ENCODE data around the gene ADAM15.

Gene ADAM15

DNA sequence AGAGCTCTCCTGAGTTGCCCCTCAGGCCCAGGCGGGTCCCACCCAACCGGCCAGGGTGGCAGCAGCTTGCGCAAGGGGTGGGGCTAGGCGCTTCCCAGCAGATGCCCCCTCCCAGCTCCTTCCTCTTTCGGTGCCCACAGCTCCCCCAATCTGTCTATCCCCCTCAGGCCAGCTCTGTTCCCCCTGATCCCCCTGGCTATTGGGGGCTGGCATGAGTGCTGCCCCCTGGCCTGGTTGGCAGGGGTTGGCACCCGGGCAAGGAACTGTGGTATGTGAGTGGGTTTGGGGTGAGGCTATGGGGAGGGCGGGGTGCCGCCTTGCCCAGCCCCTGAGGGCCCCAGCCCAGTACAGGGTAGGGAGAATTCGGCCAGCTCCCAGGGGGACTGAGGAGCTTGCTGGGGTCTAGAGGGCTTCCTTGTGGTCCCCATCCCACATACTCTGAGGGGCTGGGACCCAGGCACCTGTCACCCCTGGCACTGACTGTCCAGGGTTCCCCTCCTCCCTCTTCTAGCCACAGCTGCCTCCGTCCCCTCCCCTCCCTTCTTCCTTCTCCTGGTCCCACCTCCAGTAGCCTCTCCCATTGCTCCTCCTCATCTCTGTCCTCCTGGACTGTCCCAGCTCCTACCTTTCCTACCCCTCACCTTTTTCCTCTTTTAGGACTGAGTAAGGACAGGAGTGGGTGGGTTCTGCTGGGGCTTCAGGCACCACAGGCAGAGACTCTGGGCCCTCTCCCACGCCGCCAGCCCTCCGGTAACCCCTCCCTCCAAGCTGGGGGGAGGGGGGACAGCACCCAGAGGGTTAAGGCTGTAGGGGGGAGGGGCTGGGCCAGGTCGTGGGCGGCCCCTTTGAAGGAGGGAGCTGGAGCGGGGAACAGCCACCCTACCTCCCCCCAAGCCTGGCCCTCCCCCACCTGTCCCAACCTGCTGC is 42.8 kb upstream of the ADAM15 start:
- no peak overlapping the region for H3K4me3 ChIP-seq (ENCODE audit: low read length)
- no peak for TF ChIP-seq ZNF274 (IDR thresholded peaks at IDR 0.05; ENCODE audit: low read depth, low read length)

GRCh38 chr1:155009221-155009711 is 41.9 kb upstream of the ADAM15 start:
- no peak for TF ChIP-seq ZNF274 (IDR thresholded peaks at IDR 0.05; ENCODE audit: low read depth, low read length)
- no peak overlapping the region for H3K4me3 ChIP-seq (ENCODE audit: low read length)

GRCh38 chr1:155009742-155010141 is 41.4 kb upstream of the ADAM15 start:
- no peak for TF ChIP-seq ZNF274 (IDR thresholded peaks at IDR 0.05; ENCODE audit: low read depth, low read length)
- H3K4me3 ChIP-seq (ENCODE audit: low read length), result no peak overlapping the region

DNA sequence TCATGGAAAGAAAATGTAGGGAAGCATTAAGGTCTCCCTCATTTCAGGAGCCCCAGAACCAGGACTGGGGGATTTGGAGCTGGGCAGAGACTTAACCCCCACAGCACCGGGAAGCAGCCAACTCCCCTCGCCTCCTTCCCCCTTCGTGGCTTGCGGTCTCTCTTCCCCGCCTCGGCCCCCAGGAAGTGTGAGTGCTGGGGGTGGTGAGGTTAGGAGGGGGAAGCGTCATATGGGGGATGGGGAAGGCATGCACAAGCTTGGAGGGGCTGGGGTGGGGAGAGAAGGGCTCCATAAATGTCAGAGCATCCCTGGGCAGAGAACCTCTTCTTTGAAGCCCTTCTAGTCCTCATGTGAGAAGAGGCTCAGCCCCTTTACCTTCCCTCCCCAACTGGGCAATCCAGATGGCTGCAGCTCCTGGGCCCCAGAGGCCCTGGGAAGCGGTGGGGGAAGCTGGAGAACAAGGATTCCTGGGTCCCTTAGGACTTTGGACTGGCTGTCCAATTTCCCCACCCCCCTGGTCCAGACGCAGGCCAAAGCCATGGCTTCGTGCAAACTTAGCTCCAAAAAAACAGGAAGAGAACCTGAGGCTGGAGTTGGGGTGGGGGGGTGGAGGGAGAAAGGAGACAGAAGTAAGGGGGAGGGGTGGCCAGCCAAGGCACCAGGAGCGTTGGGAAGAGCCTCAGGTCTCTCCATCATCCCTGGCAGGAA is 40.8 kb upstream of the ADAM15 start:
- H3K4me3 ChIP-seq (ENCODE audit: low read length), result no peak overlapping the region
- no peak for TF ChIP-seq ZNF274 (IDR thresholded peaks at IDR 0.05; ENCODE audit: low read depth, low read length)

- no peak overlapping the region for H3K4me3 ChIP-seq (ENCODE audit: low read length)
Observed at GRCh38 chr1:155011004-155011416, 40.1 kb upstream of the ADAM15 start.

DNA sequence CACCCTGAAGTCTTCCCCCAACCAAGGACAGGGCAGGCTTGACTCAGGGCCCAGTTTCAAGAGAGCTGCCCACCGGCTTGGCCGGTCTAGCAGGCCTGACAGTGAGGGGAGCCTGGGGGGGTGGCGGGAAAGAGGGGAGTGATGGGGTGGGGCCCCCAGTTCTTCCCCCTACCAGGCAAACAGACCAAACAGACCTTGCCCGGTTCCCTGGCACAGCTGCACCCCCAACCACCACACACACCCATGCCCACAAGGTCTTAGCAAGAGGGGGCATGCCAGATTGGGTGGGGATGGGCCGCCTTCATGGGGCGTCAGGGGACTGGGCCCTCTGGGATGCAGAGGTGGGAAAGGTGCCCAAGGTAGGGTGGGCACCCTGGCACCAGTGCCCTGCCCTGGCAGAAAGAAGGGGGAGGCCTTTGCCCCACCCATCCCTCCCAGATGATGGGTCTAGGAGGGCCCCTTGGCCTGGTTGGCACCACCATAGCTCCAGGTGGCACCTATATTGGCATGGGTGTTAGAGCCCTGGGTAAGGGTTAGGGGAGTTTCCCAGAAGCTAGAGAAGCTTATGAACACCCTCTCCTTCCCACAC is 39.6 kb upstream of the ADAM15 start:
- no peak overlapping the region for H3K4me3 ChIP-seq (ENCODE audit: low read length)
- no peak for TF ChIP-seq ZNF274 (IDR thresholded peaks at IDR 0.05; ENCODE audit: low read depth, low read length)

More at GRCh38 chr1:155011004-155011416, 40.1 kb upstream of the ADAM15 start:
- no peak for TF ChIP-seq ZNF274 (IDR thresholded peaks at IDR 0.05; ENCODE audit: low read depth, low read length)

- TF ChIP-seq ZNF274 (IDR thresholded peaks at IDR 0.05; ENCODE audit: low read depth, low read length), result no peak
- no peak overlapping the region for H3K4me3 ChIP-seq (ENCODE audit: low read length)
Observed at GRCh38 chr1:155012026-155012546, 39.0 kb upstream of the ADAM15 start.

- H3K4me3 ChIP-seq (ENCODE audit: low read length), result no peak overlapping the region
- TF ChIP-seq ZNF274 (IDR thresholded peaks at IDR 0.05; ENCODE audit: low read depth, low read length), result no peak
Observed at GRCh38 chr1:155012776-155013602, 38.1 kb upstream of the ADAM15 start.

GRCh38 chr1:155013632-155014031 is 37.5 kb upstream of the ADAM15 start:
- no peak for TF ChIP-seq ZNF274 (IDR thresholded peaks at IDR 0.05; ENCODE audit: low read depth, low read length)
- H3K4me3 ChIP-seq (ENCODE audit: low read length), result no peak overlapping the region

GRCh38 chr1:155014709-155015508 is 36.2 kb upstream of the ADAM15 start:
- no peak for TF ChIP-seq ZNF274 (IDR thresholded peaks at IDR 0.05; ENCODE audit: low read depth, low read length)
- H3K4me3 ChIP-seq (ENCODE audit: low read length), result no peak overlapping the region

DNA sequence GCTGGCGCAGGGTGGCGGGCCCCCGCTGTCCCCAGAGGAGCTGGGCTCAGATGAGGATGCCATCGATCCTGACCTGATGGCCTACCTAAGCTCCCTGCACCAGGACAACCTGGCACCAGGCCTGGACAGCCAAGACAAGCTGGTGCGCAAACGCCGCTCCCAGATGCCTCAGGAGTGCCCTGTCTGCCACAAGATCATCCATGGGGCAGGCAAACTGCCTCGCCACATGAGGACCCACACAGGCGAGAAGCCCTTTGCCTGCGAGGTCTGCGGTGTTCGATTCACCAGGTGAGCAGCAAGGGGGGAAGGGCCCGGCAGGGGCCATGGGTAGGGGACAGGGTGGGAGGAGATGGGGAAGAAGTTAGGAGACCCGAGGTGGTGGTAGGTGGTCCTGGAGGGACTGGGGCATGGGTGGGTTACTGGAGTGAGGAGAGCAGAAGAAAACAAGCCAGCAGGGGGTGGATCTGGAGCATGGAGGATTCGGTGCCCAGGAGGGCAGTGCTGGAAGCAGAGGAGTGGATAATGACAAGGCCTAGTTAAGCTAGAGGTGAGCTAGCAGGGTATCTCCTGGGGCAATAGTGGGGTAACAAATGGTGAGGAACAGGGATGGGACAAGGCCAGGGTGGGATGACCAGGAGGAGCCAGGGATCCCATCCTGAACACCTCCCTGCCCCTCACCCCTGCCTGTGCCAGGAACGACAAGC is 35.4 kb upstream of the ADAM15 start:
- TF ChIP-seq ZNF274 (IDR thresholded peaks at IDR 0.05; ENCODE audit: low read depth, low read length), result no peak
- H3K4me3 ChIP-seq (ENCODE audit: low read length), result no peak overlapping the region

DNA sequence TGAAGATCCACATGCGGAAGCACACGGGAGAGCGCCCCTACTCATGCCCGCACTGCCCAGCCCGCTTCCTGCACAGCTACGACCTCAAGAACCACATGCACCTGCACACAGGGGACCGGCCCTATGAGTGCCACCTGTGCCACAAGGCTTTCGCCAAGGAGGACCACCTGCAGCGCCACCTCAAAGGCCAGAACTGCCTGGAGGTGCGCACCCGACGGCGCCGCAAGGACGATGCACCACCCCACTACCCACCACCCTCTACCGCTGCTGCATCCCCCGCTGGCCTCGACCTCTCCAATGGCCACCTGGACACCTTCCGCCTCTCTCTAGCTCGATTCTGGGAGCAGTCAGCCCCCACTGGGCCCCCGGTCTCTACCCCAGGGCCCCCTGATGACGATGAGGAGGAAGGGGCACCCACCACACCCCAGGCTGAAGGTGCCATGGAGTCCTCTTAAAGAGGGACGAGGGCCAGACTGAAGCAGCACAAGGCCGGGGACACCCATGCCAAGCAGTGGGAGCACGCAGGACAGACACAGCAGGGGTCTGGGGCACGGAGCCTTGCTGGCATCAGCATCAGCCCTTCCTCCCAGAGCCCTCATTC is 34.8 kb upstream of the ADAM15 start:
- no peak overlapping the region for H3K4me3 ChIP-seq (ENCODE audit: low read length)
- no peak for TF ChIP-seq ZNF274 (IDR thresholded peaks at IDR 0.05; ENCODE audit: low read depth, low read length)

All from GM08714 (cell line).